SU-DHL-6 (cell line): ENCODE measurements around the gene DNAH14.
"Not testable (repeated sequence)": the region's sequence is repeated elsewhere in the genome, so short reads cannot be mapped to it uniquely, and the experiment has no call there.

Experiments
- H2AFZ ChIP-seq: fragments of 200-600 bp; sonication (generic); 2 replicates; pipeline ENCODE4 v1.6.1; 2014; ENCODE audit warnings: low read depth, mild to moderate bottlenecking, moderate library complexity, mixed read lengths, antibody characterized with exemption, low read length; ENCODE audit not compliant: severe bottlenecking
- H3F3A ChIP-seq: fragments of 200-600 bp; shearing (Covaris generic); 2 replicates; pipeline ENCODE4 v1.6.0; 2016; ENCODE audit warnings: antibody characterized with exemption, mild to moderate bottlenecking; ENCODE audit not compliant: insufficient read depth
- H3K27ac ChIP-seq: fragments of 200-600 bp; sonication (generic); 2 replicates; pipeline ENCODE4 v1.5.1; 2016; ENCODE audit warnings: low read depth, mild to moderate bottlenecking, low read length, moderate library complexity, mixed read lengths
- H3K27me3 ChIP-seq: fragments of 200-600 bp; sonication (generic), shearing (Covaris generic); 2 replicates; pipeline ENCODE4 v1.6.0; 2014; ENCODE audit warnings: mild to moderate bottlenecking, low read length
- H3K36me3 ChIP-seq: fragments of 200-600 bp; sonication (generic); 2 replicates; pipeline ENCODE4 v1.6.1; 2014; ENCODE audit warnings: mild to moderate bottlenecking, low read length, mixed read lengths
- H3K4me2 ChIP-seq: fragments of 300-600, 200-600 bp; shearing (Covaris generic), sonication (generic); 2 replicates; pipeline ENCODE4 v1.6.0; 2014; ENCODE audit warnings: low read length, low read depth, mild to moderate bottlenecking; ENCODE audit not compliant: poor library complexity, severe bottlenecking
- H3K4me3 ChIP-seq: fragments of 200-600 bp; sonication (generic); 2 replicates; pipeline ENCODE4 v1.5.1; 2014; ENCODE audit warnings: antibody characterized with exemption, low read length, mild to moderate bottlenecking, mixed read lengths; ENCODE audit not compliant: insufficient read depth, poor library complexity, severe bottlenecking
- H3K79me2 ChIP-seq: fragments of 200-600 bp; sonication (generic); 2 replicates; pipeline ENCODE4 v1.6.1; 2014; ENCODE audit warnings: mild to moderate bottlenecking, low read length, moderate library complexity; ENCODE audit not compliant: insufficient read depth
- H3K9ac ChIP-seq: fragments of 200-600 bp; sonication (generic); 2 replicates; pipeline ENCODE4 v1.7.0; 2014; ENCODE audit warnings: mild to moderate bottlenecking, low read length
- H3K9me2 ChIP-seq: fragments of 200-600 bp; sonication (generic); replicated peaks from 2 replicates; pipeline ENCODE4 v1.6.1; 2014; ENCODE audit warnings: low read length; ENCODE audit not compliant: insufficient read depth
- H3K9me3 ChIP-seq: fragments of 200-600 bp; sonication (generic); 2 replicates; pipeline ENCODE4 v1.6.1; 2014; ENCODE audit warnings: low read length, mixed read lengths; ENCODE audit not compliant: insufficient read depth
- H4K20me1 ChIP-seq: fragments of 200-600 bp; sonication (generic); 2 replicates; pipeline ENCODE4 v1.6.1; 2014; ENCODE audit warnings: low read depth, mild to moderate bottlenecking, antibody characterized with exemption, low read length, moderate library complexity, mixed read lengths
- EZH2phosphoT487 ChIP-seq: fragments of 200-600 bp; sonication (generic), shearing (Covaris generic); conservative IDR thresholded peaks from 2 replicates; pipeline ENCODE4 v1.6.1; 2018; ENCODE audit warnings: mild to moderate bottlenecking, antibody characterized with exemption, low read length, moderate library complexity, mixed read lengths
- TF ChIP-seq, protein P1 (sequence below): fragments of 200-600 bp; sonication (generic); IDR thresholded peaks from one replicate; pipeline ENCODE4 v1.5.1; 2017; ENCODE audit warnings: antibody characterized with exemption, mild to moderate bottlenecking, low read length, moderate library complexity; ENCODE audit not compliant: insufficient read depth, poor library complexity, severe bottlenecking

DNAH14 gene

DNA sequence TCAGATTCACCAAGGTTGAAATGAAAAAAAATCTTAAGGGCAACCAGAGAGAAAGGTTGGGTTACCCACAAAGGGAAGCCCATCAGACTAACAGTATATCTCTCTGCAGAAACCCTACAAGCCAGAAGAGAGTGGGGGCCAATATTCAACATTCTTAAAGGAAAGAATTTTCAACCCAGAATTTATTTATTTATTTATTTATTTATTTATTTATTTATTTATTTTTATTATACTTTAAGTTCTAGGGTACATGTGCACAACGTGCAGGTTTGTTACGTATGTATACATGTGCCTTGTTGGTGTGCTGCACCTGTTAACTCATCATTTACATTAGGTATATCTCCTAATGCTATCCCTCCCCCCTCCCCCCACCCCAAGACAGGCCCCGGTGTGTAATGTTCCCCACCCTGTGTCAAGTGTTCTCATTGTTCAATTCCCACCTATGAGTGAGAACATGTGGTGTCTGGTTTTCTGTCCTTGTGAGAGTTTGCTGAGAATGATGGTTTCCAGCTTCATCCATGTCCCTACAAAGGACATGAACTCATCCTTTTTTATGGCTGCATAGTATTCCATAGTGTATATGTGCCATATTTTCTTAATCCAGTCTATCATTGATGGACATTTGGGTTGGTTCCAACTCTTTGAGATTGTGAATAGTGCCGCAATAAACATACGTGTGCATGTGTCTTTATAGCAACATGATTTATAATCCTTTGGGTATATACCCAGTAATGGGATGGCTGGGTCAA is 282.4 kb downstream of the DNAH14 start:
- H3K4me3 ChIP-seq, H3K9ac ChIP-seq, H3K36me3 ChIP-seq, H3K4me2 ChIP-seq, H3K27ac ChIP-seq, H3F3A ChIP-seq, H4K20me1 ChIP-seq, H2AFZ ChIP-seq, H3K79me2 ChIP-seq, H3K27me3 ChIP-seq, H3K9me2 ChIP-seq, H3K9me3 ChIP-seq: not testable (repeated sequence)

DNA sequence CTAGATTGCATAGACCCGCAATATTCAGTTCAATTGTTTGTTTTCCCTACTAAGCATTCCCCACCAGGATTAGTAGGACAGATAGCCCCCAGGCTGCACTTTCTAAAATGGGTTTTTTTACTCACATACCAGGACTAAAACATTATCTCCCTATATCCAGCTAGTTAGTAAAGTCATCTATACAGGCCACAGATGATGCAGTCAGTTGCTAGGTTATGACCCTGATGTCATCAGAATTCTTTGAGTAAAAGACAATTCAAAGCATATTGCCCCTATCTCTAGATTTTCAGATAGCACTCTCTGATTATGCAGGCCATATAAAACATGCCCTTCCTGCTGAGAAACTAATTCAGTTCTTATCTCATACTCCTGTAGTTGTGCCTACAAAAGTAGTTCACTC is 294.8 kb downstream of the DNAH14 start:
- Histone ChIP-seq H3K27ac (no peak overlapping the region), H2AFZ (no peak overlapping the region), H3K4me2 (no peak overlapping the region), H3F3A (no peaks in the 10 kb centered on the region), H3K36me3 (no peaks in the 10 kb centered on the region), H3K4me3 (no peak overlapping the region), H3K79me2 (no peaks in the 10 kb centered on the region), H3K9me2 (no peaks in the 10 kb centered on the region), H3K27me3 (no peaks in the 10 kb centered on the region), H3K9me3 (no peaks in the 10 kb centered on the region), H3K9ac (no peak overlapping the region), H4K20me1 (no peaks in the 10 kb centered on the region)
- TF ChIP-seq, protein P1, sequence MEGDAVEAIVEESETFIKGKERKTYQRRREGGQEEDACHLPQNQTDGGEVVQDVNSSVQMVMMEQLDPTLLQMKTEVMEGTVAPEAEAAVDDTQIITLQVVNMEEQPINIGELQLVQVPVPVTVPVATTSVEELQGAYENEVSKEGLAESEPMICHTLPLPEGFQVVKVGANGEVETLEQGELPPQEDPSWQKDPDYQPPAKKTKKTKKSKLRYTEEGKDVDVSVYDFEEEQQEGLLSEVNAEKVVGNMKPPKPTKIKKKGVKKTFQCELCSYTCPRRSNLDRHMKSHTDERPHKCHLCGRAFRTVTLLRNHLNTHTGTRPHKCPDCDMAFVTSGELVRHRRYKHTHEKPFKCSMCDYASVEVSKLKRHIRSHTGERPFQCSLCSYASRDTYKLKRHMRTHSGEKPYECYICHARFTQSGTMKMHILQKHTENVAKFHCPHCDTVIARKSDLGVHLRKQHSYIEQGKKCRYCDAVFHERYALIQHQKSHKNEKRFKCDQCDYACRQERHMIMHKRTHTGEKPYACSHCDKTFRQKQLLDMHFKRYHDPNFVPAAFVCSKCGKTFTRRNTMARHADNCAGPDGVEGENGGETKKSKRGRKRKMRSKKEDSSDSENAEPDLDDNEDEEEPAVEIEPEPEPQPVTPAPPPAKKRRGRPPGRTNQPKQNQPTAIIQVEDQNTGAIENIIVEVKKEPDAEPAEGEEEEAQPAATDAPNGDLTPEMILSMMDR = no peak
- TF ChIP-seq EZH2phosphoT487 = no peak

DNA sequence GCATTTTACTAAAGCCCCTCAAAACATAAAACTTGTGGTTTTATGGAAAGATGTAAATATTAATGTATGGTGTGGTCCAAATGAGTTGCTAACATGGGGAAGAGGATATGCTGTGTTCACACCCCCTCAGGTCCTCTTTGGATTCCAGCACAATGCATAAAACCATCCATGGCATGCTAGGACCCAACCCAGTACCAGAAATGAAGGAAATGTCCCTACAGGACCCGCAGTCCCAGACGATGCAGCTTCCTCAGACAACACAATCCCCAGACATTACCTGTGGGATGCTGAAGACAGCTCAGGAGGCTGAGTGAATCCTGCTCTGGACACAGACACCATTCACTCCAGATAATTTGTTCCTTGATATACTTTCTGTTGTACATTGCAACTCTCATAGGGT is 296.2 kb downstream of the DNAH14 start:
- no peak overlapping the region for H3K4me3 ChIP-seq
- H3K27me3 ChIP-seq = no peaks in the 10 kb centered on the region
- H3K9ac ChIP-seq = no peak overlapping the region
- H3K36me3 ChIP-seq = no peaks in the 10 kb centered on the region
- H3K27ac ChIP-seq = no peak overlapping the region
- H3F3A ChIP-seq = no peaks in the 10 kb centered on the region
- no peak overlapping the region for H3K4me2 ChIP-seq
- no peak overlapping the region for H2AFZ ChIP-seq
- TF ChIP-seq EZH2phosphoT487 = no peak
- TF ChIP-seq, protein P1 = no peak
- H4K20me1 ChIP-seq = no peaks in the 10 kb centered on the region
- no peaks in the 10 kb centered on the region for H3K9me2 ChIP-seq
- no peaks in the 10 kb centered on the region for H3K79me2 ChIP-seq
- no peaks in the 10 kb centered on the region for H3K9me3 ChIP-seq

DNA sequence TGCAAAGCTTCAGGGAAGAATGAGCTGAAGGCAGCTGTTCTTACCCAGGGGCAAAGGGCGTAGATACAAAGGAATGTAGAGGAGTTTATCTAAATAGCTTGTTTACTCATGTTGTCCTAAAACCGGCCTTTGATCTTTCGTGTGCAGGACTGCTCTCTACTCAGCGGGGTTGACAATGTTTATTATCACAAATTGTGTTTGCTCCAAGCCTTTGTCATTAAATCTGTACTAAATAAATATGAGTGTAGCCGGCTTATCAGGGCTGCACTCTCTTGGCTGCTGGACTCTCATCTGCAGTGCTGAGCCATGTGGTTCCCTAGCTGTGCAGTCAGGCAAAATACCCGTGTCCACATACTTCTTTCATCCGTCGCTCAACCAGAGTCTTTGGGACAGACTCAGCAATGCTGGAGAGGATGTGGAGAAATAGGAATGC is 299.4 kb downstream of the DNAH14 start:
- Histone ChIP-seq H3K36me3 (no peaks in the 10 kb centered on the region), H3K27me3 (no peaks in the 10 kb centered on the region), H3K79me2 (no peaks in the 10 kb centered on the region), H3K4me3 (no peak overlapping the region), H3K9ac (no peak overlapping the region), H3K27ac (no peak overlapping the region), H2AFZ (no peak overlapping the region), H3K9me3 (no peaks in the 10 kb centered on the region), H3F3A (no peaks in the 10 kb centered on the region), H3K4me2 (no peak overlapping the region), H3K9me2 (no peaks in the 10 kb centered on the region), H4K20me1 (no peaks in the 10 kb centered on the region)
- TF ChIP-seq EZH2phosphoT487 = no peak
- TF ChIP-seq, protein P1 = no peak

DNA sequence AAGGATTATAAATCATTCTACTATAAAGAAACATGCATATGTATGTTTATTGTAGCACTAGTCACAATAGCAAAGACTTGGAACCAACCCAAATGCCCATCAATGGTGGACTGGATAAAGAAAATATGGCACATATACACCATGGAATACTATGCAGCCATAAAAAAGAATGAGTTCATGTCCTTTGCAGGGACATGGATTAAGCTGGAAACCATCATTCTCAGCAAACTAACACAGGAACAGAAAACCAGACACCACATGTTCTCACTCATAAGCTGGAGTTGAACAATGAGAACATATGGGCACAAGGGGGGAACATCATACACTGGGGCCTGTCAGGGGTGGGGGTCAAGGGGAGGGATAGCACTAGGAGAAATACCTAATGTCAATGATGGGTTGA is 300.0 kb downstream of the DNAH14 start:
- H3K9ac ChIP-seq, H3K9me3 ChIP-seq, H3K4me2 ChIP-seq, H3K27ac ChIP-seq, H4K20me1 ChIP-seq, H3K79me2 ChIP-seq, H2AFZ ChIP-seq, H3K9me2 ChIP-seq, H3K36me3 ChIP-seq, H3K27me3 ChIP-seq, H3F3A ChIP-seq, H3K4me3 ChIP-seq: not testable (repeated sequence)
